IMR-90 (cell line): Measurements from ENCODE around the gene FXN. TPM values are rescaled to one million over a fixed set of nuclear protein-coding genes. Genes with fewer than 3 reads are reported as not detected.

Experiments used
- ATAC-seq: fragments of 200-7000 bp; cut with Tn5 transposase; 2 replicates; pipeline ENCODE4 v1.9.1; 2020; ENCODE audit warnings: low read depth, mild to moderate bottlenecking, moderate library complexity
- BruUV-seq: library from RNA; stranded (reverse); fragments of 400-500 nt; replicated peaks from 2 replicates; lab custom pipeline; 2021; lab: Mats Ljungman, UMichigan
- CTCF ChIA-PET: fragments of 300-600 bp; formaldehyde crosslinking; extraction: SDS; loops from one replicate; lab custom pipeline; 2021; ENCODE audit warnings: antibody characterized with exemption; lab: Yijun Ruan, JAX
- POLR2A ChIA-PET: fragments of 300-600 bp; sonication (Branson Sonifier 250); formaldehyde crosslinking; loops from one replicate; lab custom pipeline; 2022; ENCODE audit warnings: antibody characterized with exemption; ENCODE audit not compliant: unreplicated experiment; lab: Charles Lee
- DNase-seq: peaks from one replicate; pipeline ENCODE4 v3.0.0; 2013
- H2AFZ ChIP-seq: replicated peaks from 2 replicates; pipeline ENCODE3; 2013; ENCODE audit warnings: low read length, mild to moderate bottlenecking; ENCODE audit not compliant: poor library complexity
- H2AK5ac ChIP-seq: 2 replicates; pipeline ENCODE4 v1.6.1; 2013; ENCODE audit warnings: low read depth, low read length, inconsistent platforms
- H2AK9ac ChIP-seq: replicated peaks from 2 replicates; pipeline ENCODE3; 2013; ENCODE audit warnings: mild to moderate bottlenecking, low read depth, low read length, moderate library complexity; ENCODE audit not compliant: poor library complexity
- H2BK120ac ChIP-seq: 2 replicates; pipeline ENCODE4 v1.6.1; 2013; ENCODE audit warnings: low read depth, low read length, inconsistent platforms
- H2BK15ac ChIP-seq: 3 replicates; pipeline ENCODE4 v1.6.1; 2013; ENCODE audit warnings: low read depth, low read length, inconsistent platforms
- H2BK20ac ChIP-seq: 2 replicates; pipeline ENCODE4 v1.6.1; 2013; ENCODE audit warnings: low read depth, mild to moderate bottlenecking, inconsistent platforms, low read length, moderate library complexity
- H2BK5ac ChIP-seq: 2 replicates; pipeline ENCODE4 v1.6.1; 2013; ENCODE audit warnings: mild to moderate bottlenecking, low read depth, low read length, inconsistent platforms; ENCODE audit not compliant: poor library complexity, severe bottlenecking
- H3K14ac ChIP-seq: replicated peaks from 2 replicates; pipeline ENCODE4 v1.6.1; 2013; ENCODE audit warnings: low read depth, low read length, inconsistent platforms
- H3K18ac ChIP-seq: 2 replicates; pipeline ENCODE4 v1.6.1; 2013; ENCODE audit warnings: low read depth, low read length, control low read depth
- H3K23ac ChIP-seq: 2 replicates; pipeline ENCODE4 v1.6.1; 2013; ENCODE audit warnings: low read depth, low read length, inconsistent platforms
- H3K27ac ChIP-seq: 2 replicates; pipeline ENCODE4 v1.5.1; 2013; ENCODE audit warnings: mild to moderate bottlenecking, control low read depth, low read length; ENCODE audit not compliant: insufficient read depth
- H3K27me3 ChIP-seq: 2 replicates; pipeline ENCODE4 v1.6.1; 2013; ENCODE audit warnings: low read length; ENCODE audit not compliant: control insufficient read depth, insufficient read depth
- H3K36me3 ChIP-seq: 2 replicates; pipeline ENCODE4 v1.6.1; 2013; ENCODE audit warnings: low read length, mixed read lengths; ENCODE audit not compliant: control insufficient read depth, insufficient read depth
- H3K4ac ChIP-seq: 2 replicates; pipeline ENCODE4 v1.6.1; 2013; ENCODE audit warnings: low read depth, low read length, inconsistent platforms
- H3K4me1 ChIP-seq: 2 replicates; pipeline ENCODE4 v1.6.1; 2013; ENCODE audit warnings: low read length, mixed read lengths; ENCODE audit not compliant: control insufficient read depth, insufficient read depth
- H3K4me2 ChIP-seq: 2 replicates; pipeline ENCODE4 v1.6.1; 2013; ENCODE audit warnings: low read depth, mild to moderate bottlenecking, control low read depth, low read length, moderate library complexity
- H3K4me3 ChIP-seq: 2 replicates; pipeline ENCODE4 v1.5.1; 2013; ENCODE audit warnings: low read depth, mild to moderate bottlenecking, control low read depth, low read length, moderate library complexity; ENCODE audit not compliant: insufficient read depth
- H3K56ac ChIP-seq: 2 replicates; pipeline ENCODE4 v1.6.1; 2013; ENCODE audit warnings: low read length, inconsistent platforms; ENCODE audit not compliant: insufficient read depth; ENCODE audit errors: extremely low read depth
- H3K79me1 ChIP-seq, 2 experiments: 2 replicates each; pipeline ENCODE4 v1.6.1; 2013; ENCODE audit warnings: low read length in 2 of 2, inconsistent platforms in 1 of 2, low read depth in 1 of 2
- H3K9ac ChIP-seq: 2 replicates; pipeline ENCODE4 v1.6.1; 2013; ENCODE audit warnings: low read depth, low read length, control low read depth
- H3K9me1 ChIP-seq: 2 replicates; pipeline ENCODE4 v1.6.1; 2013; ENCODE audit warnings: low read length, inconsistent platforms; ENCODE audit not compliant: insufficient read depth
- H3K9me3 ChIP-seq: 2 replicates; pipeline ENCODE4 v1.6.1; 2013; ENCODE audit warnings: low read length; ENCODE audit not compliant: control insufficient read depth, insufficient read depth
- H4K20me1 ChIP-seq: 2 replicates; pipeline ENCODE4 v1.6.1; 2013; ENCODE audit warnings: low read length, inconsistent platforms; ENCODE audit not compliant: insufficient read depth
- H4K5ac ChIP-seq: 2 replicates; pipeline ENCODE4 v1.6.1; 2013; ENCODE audit warnings: mild to moderate bottlenecking, low read depth, low read length, control low read depth
- H4K8ac ChIP-seq, 2 experiments: 2 replicates each; pipeline ENCODE4 v1.6.1; 2013; ENCODE audit warnings: low read depth in 2 of 2, low read length in 2 of 2, control low read depth in 1 of 2, inconsistent platforms in 1 of 2
- H4K91ac ChIP-seq: 2 replicates; pipeline ENCODE4 v1.6.1; 2013; ENCODE audit warnings: low read depth, low read length, inconsistent platforms; ENCODE audit not compliant: insufficient read depth
- BHLHE40 ChIP-seq: fragments of 150-350 bp; IDR thresholded peaks from 2 replicates; pipeline ENCODE4 v1.6.1; 2016; ENCODE audit warnings: mild to moderate bottlenecking, low read depth, low read length
- CEBPB ChIP-seq: IDR thresholded peaks from 2 replicates; pipeline ENCODE4 v1.6.1; 2012; ENCODE audit warnings: low read depth, low read length, improper control_type of control experiment
- CHD1 ChIP-seq: IDR thresholded peaks from 2 replicates; pipeline ENCODE4 v1.6.1; 2012; ENCODE audit warnings: low read depth, low read length, improper control_type of control experiment
- FOS ChIP-seq: fragments of 150-350 bp; IDR thresholded peaks from 2 replicates; pipeline ENCODE4 v1.6.1; 2016; ENCODE audit warnings: low read depth, low read length
- MAFK ChIP-seq: IDR thresholded peaks from 2 replicates; pipeline ENCODE4 v1.6.1; 2012; ENCODE audit warnings: low read depth, low read length, improper control_type of control experiment
- MAZ ChIP-seq: IDR thresholded peaks from 2 replicates; pipeline ENCODE4 v1.6.1; 2012; ENCODE audit warnings: low read depth, mild to moderate bottlenecking, low read length, improper control_type of control experiment, moderate library complexity, borderline replicate concordance
- MXI1 ChIP-seq: IDR thresholded peaks from 2 replicates; pipeline ENCODE4 v1.6.1; 2012; ENCODE audit warnings: low read depth, mild to moderate bottlenecking, low read length, moderate library complexity, borderline replicate concordance
- NFE2L2 ChIP-seq: fragments of 150-350 bp; IDR thresholded peaks from 2 replicates; pipeline ENCODE4 v1.6.1; 2016; ENCODE audit warnings: low read depth, mild to moderate bottlenecking, low read length
- POLR2A ChIP-seq: IDR thresholded peaks from 2 replicates; pipeline ENCODE4 v1.6.1; 2012; ENCODE audit warnings: mild to moderate bottlenecking, low read depth, low read length
- RAD21 ChIP-seq: IDR thresholded peaks from 2 replicates; pipeline ENCODE4 v1.6.1; 2012; ENCODE audit warnings: low read length, improper control_type of control experiment
- RCOR1 ChIP-seq: IDR thresholded peaks from 2 replicates; pipeline ENCODE4 v1.6.1; 2012; ENCODE audit warnings: mild to moderate bottlenecking, low read length, improper control_type of control experiment; ENCODE audit not compliant: insufficient replicate concordance
- RFX5 ChIP-seq: IDR thresholded peaks from 2 replicates; pipeline ENCODE4 v1.8.0; 2012; ENCODE audit warnings: low read depth, mild to moderate bottlenecking, low read length, moderate library complexity
- SMC3 ChIP-seq: fragments of 150-350 bp; IDR thresholded peaks from 2 replicates; pipeline ENCODE4 v1.6.1; 2016; ENCODE audit warnings: low read depth, mild to moderate bottlenecking, antibody characterized with exemption, low read length, moderate library complexity
- WGBS, 2 experiments: methylation state at CpG; one replicate each; pipeline versions ENCODE4 v1.1.5 to v1.1.7; 2013; ENCODE audit warnings: missing lambda C conversion rate in 2 of 2; ENCODE audit not compliant: insufficient read length in 1 of 2; ENCODE audit errors: extremely low coverage in 2 of 2; 5-methylcytosine and 5-hydroxymethylcytosine counted together
- dilution Hi-C: fragments of 300-500 bp; cut with HindIII; formaldehyde crosslinking; loops from one replicate; pipeline ENCODE4 v1.14.3; 2018; ENCODE audit warnings: low sequenced_read_pairs; ENCODE audit not compliant: unreplicated experiment
- in situ Hi-C: fragments of 300-500 bp; cut with MboI; formaldehyde crosslinking; loops from 3 replicates; pipeline ENCODE4 v1.14.3; 2019; ENCODE audit warnings: low sequenced_read_pairs, inconsistent platforms, mixed read lengths
- intact Hi-C: fragments of 100-400 bp; cut with micrococcal nuclease; formaldehyde crosslinking; loops from 2 replicates; pipeline ENCODE4 v1.10.0; 2022
- polyA plus RNA-seq, 3 experiments: library from polyadenylated mRNA; depleted of rRNA; stranded (reverse); fragments of >200 nt; gene quantifications; 2 replicates each; pipeline ENCODE4 v1.2.3, GENCODE V29; 2012; ENCODE audit warnings: low replicate concordance in 1 of 3
- total RNA-seq: library from RNA; depleted of rRNA; stranded (reverse); fragments of >200 nt; gene quantifications from 2 replicates; pipeline ENCODE4 v1.2.3, GENCODE V29; 2012
- TF ChIP-seq, protein P1 (sequence below): fragments of 150-350 bp; IDR thresholded peaks from 2 replicates; pipeline ENCODE4 v1.6.1; 2017; ENCODE audit warnings: mild to moderate bottlenecking, antibody characterized with exemption, low read length, low read depth
- TF ChIP-seq, protein P2 (sequence below): fragments of 150-350 bp; IDR thresholded peaks from 2 replicates; pipeline ENCODE4 v1.6.1; 2016; ENCODE audit warnings: low read depth, mild to moderate bottlenecking, low read length, moderate library complexity, borderline replicate concordance
- TF ChIP-seq, protein P3 (sequence below): conservative IDR thresholded peaks from 2 replicates; pipeline ENCODE4 v1.5.1; 2012; ENCODE audit warnings: mild to moderate bottlenecking, low read depth, low read length, improper control_type of control experiment

Gene FXN
- total and polyA plus RNA-seq, 2 of the 4 experiments (the other 2 are of a cell fraction): 3.9 to 18.1 TPM

- no peak overlapping the region for H3K4me2 ChIP-seq
- DNase-seq (no peak), ATAC-seq (no peak)
- no peaks in the 10 kb centered on the region for H3K9me1 ChIP-seq
- H3K36me3 ChIP-seq: no peaks in the 10 kb centered on the region
- WGBS, 2 experiments: no CpG with 5 or more reads among the region's 8 CpGs
- no peak overlapping the region for H4K91ac ChIP-seq
- H3K14ac ChIP-seq: no peak overlapping the region
- in situ Hi-C loops (loop anchor here (10.0 kb wide), 1 partner anchor 417 kb away; no protein-coding TSS in a partner anchor), dilution Hi-C loops (no loop called here), intact Hi-C loops (no loop called here)
- H2BK15ac ChIP-seq: no peak overlapping the region
- no peak overlapping the region for H3K9ac ChIP-seq
- H3K18ac ChIP-seq: no peak overlapping the region
- H2AFZ ChIP-seq: no peak overlapping the region
- H3K79me1 ChIP-seq: no peaks in the 10 kb centered on the region
- H3K27me3 ChIP-seq: peaks cover 11% of the 10 kb centered on the region
- H3K9me3 ChIP-seq: no peaks in the 10 kb centered on the region
- H4K5ac ChIP-seq: no peak overlapping the region
- POLR2A ChIA-PET: interaction anchor here (0.6 kb wide), 1 partner anchor 8 kb away, joined by 3 read pairs; no protein-coding TSS in a partner anchor
- no peak overlapping the region for H2AK9ac ChIP-seq
- CTCF ChIA-PET: no interaction called here
- no peak for TF ChIP-seq MAFK
- TF ChIP-seq RAD21: no peak
- TF ChIP-seq FOS: no peak
- no peak for TF ChIP-seq RFX5
- TF ChIP-seq CHD1: no peak
- no peak for TF ChIP-seq RCOR1
- no peak for TF ChIP-seq SMC3
- no peak for TF ChIP-seq MXI1
- TF ChIP-seq POLR2A: no peak
- no peak for TF ChIP-seq CEBPB
- no peak for TF ChIP-seq MAZ
- TF ChIP-seq, protein P1, sequence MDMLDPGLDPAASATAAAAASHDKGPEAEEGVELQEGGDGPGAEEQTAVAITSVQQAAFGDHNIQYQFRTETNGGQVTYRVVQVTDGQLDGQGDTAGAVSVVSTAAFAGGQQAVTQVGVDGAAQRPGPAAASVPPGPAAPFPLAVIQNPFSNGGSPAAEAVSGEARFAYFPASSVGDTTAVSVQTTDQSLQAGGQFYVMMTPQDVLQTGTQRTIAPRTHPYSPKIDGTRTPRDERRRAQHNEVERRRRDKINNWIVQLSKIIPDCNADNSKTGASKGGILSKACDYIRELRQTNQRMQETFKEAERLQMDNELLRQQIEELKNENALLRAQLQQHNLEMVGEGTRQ: no peak
- TF ChIP-seq, protein P2, sequence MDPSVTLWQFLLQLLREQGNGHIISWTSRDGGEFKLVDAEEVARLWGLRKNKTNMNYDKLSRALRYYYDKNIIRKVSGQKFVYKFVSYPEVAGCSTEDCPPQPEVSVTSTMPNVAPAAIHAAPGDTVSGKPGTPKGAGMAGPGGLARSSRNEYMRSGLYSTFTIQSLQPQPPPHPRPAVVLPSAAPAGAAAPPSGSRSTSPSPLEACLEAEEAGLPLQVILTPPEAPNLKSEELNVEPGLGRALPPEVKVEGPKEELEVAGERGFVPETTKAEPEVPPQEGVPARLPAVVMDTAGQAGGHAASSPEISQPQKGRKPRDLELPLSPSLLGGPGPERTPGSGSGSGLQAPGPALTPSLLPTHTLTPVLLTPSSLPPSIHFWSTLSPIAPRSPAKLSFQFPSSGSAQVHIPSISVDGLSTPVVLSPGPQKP: no peak
- TF ChIP-seq BHLHE40: no peak
- TF ChIP-seq, protein P3, sequence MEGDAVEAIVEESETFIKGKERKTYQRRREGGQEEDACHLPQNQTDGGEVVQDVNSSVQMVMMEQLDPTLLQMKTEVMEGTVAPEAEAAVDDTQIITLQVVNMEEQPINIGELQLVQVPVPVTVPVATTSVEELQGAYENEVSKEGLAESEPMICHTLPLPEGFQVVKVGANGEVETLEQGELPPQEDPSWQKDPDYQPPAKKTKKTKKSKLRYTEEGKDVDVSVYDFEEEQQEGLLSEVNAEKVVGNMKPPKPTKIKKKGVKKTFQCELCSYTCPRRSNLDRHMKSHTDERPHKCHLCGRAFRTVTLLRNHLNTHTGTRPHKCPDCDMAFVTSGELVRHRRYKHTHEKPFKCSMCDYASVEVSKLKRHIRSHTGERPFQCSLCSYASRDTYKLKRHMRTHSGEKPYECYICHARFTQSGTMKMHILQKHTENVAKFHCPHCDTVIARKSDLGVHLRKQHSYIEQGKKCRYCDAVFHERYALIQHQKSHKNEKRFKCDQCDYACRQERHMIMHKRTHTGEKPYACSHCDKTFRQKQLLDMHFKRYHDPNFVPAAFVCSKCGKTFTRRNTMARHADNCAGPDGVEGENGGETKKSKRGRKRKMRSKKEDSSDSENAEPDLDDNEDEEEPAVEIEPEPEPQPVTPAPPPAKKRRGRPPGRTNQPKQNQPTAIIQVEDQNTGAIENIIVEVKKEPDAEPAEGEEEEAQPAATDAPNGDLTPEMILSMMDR: no peak
- TF ChIP-seq NFE2L2: no peak
- H3K23ac ChIP-seq: no peak overlapping the region
- no peak overlapping the region for H3K4ac ChIP-seq
- no peak overlapping the region for H3K27ac ChIP-seq
- H4K20me1 ChIP-seq: no peaks in the 10 kb centered on the region
- H2BK5ac ChIP-seq: no peak overlapping the region
- no peak overlapping the region for H2BK20ac ChIP-seq
- no TSS peak for BruUV-seq
- no peak overlapping the region for H4K8ac ChIP-seq
- no peaks in the 10 kb centered on the region for H3K4me1 ChIP-seq
- no peak overlapping the region for H2AK5ac ChIP-seq
- no peak overlapping the region for H3K4me3 ChIP-seq
- H2BK120ac ChIP-seq: no peak overlapping the region
- H3K56ac ChIP-seq: no peak overlapping the region
Measured at GRCh38 chr9:69001921-69002320, 33.6 kb upstream of the FXN start.
